GM19452 (cell line): ENCODE data around the gene ANO2.

Experiments
- ATAC-seq: cut with Tn5 transposase; IDR thresholded peaks from one replicate; pipeline ENCODE4 v1.9.1; 2021; ENCODE audit not compliant: unreplicated experiment

Gene ANO2

DNA sequence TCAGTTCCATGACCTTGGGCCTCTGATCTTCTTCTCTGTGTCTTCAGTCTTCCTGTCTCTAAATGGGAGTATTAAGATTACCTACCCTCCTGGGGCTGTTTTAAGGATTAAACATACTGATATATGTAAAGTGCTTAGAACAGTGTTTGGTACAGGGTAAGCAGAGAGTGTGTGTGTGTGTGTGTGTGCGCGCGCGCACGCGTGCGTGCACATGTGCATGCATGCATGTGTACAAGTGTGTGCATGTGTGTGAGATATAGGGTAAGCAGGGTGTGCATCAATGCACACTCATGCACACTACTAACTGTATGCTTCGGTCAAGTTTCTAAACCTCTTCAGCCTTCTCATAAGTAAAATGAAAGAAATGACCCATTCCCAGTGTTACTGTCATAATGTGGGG, 316.6 kb downstream of the ANO2 start:
- no peak for ATAC-seq

DNA sequence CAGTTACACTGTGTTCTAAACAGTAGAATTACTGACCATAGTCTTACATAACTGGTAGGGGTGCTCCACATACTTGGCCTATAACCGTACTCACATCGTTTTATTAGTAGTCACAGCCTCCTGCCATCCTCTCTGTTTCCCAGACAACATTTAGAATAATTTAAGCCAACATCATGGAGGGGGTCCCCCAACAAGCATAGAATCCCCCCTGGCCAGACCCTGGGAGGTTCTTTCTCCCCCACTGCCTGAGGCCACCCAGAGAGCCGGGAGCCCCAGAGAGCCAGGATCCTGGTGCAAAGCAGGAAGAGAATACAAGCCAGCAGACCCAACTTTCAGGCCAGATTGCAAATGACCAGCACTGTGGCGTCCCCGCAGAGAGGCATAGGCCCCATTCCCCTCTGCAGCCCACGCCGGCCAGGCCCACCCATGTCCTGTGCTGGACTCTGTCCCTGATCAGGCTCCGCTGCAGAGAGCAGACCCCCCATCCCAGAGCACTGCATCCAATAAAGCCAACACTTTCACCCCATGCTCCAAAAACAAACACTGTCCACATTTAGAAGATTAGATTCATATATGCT, 317.9 kb downstream of the ANO2 start:
- no peak for ATAC-seq

DNA sequence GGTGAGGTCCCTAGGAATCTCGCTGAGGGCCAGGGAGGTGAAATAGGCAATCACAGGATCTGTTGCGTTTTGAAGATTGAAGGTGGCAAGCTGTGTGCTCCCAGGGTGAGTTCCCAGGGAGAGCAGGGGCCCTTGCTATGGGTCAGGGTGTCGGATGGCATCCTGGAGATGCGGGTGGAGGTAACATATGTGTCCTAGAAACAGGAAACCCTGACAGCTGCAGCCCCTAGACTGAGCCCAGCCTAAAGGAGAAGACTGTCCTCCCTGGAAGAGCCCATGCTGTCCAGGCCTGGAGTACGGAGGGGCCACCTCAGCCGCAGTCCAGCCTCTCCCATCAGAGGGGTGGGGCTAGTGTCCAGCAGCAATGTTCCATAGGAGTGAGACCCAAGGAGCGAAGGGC, 318.9 kb downstream of the ANO2 start:
- no peak for ATAC-seq

DNA sequence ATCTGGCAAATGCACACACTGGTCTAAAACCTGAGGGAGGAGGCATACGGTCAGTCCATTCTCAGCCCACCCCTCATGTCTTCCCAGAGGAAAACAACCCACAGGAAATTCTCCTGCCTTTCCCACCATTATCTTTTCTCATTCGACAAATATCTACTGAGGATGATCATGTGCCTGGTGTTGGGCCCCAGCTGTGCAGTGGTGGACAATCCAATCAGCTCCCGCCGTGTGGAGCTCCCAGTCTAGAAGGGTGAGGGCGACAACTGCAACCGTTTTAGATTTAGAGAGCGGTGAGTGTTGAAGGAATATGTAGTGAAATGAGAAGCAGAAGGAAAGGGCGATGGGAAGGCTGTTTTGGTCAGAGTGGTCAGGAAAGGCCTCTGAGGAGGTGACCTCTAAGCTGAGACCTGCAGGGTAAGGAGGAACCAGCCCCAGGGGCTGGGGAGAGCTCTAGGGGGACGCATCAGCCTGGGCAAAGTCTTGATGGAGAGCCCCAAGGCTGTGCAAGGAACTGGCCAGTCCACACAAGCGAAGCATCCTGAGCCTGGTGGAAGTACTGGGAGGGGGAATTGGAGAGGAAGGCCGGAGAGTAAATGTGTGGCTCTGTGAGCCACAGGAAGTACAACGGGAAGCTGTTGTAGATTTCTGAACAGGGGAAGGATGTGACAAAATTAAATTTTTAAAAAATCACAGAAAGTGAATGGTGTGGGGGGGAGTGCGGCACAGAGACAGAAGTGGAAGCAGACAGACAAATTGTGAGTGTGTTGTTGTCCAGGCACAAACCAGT, 320.4 kb downstream of the ANO2 start:
- no peak for ATAC-seq

DNA sequence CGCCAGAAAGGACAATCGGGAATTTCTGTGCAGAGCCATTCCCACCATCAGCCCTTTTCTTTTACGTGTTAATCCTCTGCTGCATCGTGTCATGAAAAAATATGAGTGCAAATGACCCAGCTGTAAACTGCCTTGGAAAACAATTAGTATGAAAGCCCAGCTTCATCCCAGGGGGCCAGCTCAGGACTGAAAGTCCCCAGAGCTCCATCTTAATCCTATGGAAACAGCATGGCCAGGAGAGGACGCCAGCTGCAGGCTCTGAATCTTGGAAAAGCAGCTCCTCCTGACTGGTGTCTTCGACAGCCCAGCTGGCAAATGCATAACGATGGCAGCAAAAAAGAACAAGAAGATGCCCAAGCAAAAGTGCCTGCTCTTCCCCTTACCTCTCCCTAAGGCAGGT, 321.6 kb downstream of the ANO2 start:
- no peak for ATAC-seq

DNA sequence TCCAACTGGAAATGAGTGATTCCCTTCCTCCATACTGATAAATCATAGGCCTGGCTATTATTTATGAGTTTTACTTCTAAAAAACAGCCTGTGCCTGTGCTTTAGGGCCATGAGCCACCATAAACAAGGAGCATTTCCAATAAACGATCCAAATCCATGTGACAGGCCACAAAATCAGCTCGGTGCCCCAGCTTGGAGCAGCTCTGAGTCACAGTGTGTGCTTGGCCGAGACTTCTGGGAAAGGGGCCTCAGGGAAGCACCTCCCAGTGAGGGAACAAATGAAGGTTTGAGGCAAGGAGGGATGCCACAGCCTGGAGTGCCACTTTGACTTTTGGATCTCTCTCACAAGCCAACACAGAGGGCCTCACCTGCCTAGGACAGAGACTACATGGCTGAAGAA, 322.8 kb downstream of the ANO2 start:
- ATAC-seq = no peak

DNA sequence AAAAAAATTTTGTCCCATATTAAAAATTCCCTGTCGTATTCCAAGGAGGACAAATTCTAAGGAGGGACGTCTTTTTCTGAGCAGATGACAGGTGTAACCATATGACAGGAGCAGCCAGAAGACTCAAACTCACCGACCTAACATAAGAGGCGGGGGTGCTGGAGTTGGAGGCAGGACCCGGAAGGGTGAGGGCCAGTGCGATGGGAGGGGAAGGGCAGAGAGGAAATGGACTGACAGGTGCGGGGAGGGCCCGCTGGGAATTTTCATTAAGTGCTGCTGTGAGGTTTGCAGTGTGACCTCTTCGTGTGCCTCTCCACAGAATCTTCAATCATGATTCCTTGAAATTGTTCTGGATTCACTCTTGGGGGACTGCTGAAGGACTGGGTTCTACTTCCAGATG, 323.7 kb downstream of the ANO2 start:
- no peak for ATAC-seq

DNA sequence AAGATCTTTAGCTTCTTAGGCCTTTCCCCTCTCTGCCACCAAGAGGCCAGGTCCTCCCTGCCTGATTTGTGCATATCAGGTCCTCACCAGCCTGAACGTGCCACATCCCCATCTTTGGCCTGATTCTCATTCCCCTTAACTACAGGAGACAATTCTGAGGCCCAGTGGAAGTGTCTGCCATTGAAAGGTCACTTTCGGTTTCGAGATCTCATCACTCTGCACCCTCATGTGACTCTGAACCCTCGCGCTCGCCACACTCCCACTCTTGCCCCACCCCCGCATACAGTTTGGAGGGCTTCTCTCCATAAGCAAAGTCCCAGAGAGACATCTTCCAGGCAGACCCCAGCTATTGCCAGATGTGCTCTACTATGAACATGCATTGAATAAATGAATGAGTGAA, 324.2 kb downstream of the ANO2 start:
- ATAC-seq = no peak

DNA sequence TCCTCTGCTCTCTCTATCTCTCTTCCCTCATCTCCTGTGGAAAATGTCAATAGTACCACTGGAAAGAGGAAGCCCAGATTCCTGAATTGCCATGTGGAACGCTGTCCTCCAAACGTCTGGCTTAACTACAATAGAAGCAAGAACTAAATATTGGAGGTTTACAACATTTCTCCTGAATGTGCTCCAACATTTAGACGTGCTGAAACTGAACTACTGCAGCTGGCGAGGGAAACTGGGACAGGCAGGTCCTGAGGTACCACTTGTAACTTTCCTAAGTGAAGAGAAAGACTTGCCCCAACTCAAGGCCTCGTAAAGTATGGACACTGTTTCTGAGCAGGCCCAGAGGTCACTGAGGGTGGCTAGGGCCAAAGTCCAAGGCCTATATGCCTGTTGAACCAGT, 325.4 kb downstream of the ANO2 start:
- no peak for ATAC-seq

DNA sequence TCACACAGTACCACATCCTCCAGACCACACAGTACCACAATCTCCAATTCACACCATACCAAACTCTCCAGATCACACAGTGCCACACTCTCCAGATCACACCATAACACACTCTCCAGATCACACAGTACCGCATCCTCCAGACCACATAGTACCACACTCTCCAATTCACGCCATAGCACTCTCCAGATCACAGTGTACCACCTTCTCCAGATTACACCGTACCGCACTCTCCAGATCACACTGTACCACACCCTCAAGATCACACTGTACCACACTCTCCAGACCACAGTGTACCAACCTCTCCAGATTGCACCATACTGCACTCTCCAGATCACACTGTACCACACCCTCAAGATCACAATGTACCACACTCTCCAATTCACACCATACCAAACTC, 328.2 kb downstream of the ANO2 start:
- no peak for ATAC-seq

DNA sequence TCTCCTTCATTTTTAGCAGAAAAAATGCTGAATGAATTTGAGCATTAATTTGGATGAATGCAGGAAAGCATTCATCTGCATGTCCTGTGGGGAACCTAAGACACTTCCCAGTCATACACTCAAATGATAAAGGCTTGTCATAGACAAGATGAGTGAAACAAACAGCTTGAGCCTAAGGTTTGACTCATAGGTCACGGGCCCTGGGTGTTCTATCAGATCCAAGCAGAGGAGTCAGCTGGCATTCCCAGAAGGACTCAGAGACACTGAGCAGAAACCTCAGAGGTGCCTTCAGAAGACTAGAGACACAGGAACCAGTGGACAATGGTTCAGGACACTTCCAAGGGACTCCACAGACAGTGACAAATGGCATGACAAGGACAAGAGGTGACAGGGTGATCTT, 329.3 kb downstream of the ANO2 start:
- ATAC-seq = no peak

DNA sequence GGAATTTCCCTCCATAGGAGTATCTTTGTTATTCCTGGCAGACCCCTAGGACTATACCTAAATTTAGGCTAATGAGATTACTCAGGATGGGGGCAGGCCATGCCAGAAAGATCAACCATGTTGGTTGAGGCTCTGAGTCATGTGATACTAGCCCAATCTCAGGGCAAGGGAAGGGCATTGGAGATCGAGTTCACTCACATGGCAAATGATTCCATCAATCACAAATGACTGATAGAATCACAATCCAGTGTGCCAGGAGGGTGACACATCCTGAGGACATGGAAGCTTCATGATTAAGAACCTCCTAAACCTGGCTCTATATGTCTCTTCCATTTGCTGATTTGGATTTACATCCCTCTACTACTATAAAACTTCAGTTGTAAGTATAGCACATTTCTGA, 330.8 kb downstream of the ANO2 start:
- ATAC-seq = no peak

DNA sequence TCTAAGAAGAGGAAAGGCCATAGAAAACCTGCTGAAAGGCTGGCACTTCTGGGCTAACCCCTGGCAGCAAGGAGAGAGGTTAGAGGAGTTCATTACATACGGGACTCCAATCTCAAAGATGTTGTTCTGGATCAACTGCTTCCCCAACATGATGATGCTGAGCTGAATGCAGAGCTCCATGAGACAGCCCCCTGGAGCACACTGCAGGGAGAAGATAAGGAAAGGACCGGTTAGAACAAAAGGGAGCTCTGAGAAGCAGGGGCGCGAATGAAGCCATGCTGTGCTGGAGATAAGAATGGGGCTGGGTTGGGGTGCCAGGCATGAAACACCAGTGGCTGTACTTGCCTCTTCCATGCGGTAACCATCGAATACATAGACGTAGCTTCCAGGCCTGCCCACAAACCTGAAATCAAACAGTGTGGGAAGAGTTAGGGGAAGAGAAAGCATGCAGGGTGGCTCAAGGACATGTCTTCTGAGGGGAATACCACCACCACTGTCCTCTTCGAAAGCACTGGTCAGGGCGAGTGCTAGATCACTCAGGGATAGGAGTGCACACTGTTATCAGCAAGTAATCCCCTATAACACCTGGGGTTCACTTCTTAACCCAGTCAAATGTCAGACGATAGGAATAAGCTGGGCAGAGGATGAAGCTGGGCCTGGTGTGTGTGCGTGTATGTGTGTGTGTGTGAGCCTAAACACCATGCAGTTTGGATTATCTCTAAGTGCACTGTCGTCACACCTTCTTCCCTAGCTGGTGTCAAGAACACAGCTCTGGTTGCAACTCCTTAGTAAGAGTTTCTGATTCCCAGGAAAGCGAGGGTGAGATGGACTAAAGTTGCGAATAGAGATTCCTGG, 332.3 kb downstream of the ANO2 start:
- ATAC-seq = no peak

DNA sequence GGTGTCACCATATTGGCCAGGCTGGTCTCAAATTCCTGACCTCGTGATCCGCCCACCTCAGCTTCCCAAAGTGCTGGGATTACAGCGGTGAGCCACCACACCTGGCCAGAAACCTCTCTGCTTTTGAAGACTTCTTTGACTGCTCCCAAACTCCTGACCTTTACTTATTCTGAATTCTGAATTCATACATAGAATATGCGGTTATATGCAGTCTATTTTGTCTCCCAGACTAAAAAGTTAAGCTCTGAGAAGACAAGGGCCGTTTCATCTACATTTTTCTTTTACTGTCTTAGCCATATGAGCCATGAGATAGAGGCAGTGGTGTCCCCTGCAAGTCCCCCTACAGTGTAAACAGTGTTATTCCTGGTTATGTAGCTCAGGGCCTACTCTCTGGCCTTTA, 333.9 kb downstream of the ANO2 start:
- no peak for ATAC-seq

DNA sequence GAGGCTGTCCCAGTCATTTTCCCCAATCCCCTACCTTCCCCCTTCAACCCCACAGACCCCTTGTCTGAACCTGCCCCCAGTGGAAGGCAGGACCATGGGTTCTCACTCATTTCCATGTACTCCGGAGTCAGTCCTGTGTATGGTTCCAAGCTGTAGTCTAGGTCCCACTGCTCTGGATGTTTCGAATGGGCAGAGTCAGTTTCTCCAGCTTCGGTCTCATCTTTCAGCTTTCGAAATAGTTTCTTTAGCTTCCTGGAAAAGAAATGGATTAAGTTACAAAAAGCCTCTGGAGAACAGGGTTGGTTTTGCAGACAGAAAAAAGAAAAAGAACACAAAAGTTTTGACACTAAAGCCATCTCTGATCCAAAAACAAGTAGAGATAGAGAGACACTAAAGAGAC, 345.7 kb downstream of the ANO2 start:
- ATAC-seq = no peak

DNA sequence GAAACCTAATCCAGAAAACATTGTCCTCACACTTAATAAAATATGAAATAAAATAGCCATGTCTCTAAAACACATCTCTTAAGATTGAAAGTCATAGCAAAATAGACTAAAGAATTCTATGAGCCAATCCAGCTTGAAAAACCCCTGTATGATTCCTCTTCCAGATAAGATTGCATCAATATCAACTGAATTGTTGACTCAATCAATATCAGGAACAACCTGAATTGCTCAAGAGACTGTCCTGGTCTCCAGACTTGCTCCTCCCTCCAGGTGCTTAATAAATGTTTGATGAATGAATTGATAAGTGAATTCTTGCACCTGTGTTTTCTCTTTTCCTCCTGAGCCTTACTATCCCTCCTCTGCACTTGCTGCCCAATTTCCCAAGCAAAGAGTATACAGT, 351.1 kb downstream of the ANO2 start:
- no peak for ATAC-seq

DNA sequence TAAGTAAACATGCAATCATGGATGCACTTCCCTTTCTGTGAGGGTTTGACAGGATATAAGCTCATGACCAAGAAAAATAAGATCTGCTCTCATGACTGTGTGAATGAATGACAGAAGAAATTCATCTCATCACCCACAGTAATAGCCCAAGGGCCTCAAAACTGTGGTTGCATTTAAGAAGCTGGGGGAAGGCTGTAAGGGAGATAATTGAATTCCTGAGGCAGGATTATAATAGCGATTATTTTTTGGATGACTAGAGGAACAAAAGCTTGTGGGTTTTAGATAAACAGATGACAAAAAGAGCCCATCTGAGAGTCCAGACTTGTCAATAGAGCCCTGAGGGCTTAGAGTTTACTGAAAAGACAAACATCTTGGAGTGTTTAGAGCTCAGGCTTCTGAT, 352.0 kb downstream of the ANO2 start:
- ATAC-seq = no peak

DNA sequence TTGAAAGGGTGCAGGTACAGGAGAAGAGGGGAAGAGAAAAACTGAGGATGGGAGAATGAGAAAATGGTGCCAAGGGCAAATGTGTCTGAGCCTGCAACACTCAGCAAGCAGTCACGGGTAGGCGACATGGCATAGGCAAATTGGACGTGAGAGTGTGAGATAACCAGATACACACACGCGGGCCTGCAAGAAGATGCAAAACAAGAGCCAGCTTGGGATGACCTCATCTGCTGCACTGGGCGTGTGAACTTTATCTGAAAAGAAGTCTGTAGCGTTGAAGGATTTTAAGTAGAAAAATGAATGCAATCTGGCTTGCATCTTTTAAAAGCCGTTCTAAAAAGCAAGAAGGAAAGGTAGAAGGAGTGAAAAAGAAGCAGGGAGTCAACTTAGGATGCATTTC, 352.7 kb downstream of the ANO2 start:
- no peak for ATAC-seq

DNA sequence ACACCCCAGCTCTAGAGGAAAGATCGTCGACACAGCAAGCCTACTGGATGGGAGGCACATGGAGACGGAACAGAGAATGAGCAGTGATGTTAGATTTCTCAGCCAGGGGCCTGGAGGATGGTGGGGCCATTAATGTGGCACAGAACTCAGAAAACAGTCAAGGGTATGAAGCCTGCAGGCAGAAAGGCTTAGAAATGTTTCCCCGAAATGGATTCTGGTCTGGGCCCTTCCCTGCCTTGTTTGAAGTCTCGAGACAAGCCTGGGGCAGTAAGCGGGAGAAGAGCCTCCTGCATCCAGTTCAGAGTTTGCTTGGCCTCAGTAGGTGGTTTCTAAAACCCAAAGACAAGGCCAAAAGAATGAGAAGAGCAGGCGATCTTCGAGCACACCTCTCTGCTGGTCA, 354.7 kb downstream of the ANO2 start:
- no peak for ATAC-seq

DNA sequence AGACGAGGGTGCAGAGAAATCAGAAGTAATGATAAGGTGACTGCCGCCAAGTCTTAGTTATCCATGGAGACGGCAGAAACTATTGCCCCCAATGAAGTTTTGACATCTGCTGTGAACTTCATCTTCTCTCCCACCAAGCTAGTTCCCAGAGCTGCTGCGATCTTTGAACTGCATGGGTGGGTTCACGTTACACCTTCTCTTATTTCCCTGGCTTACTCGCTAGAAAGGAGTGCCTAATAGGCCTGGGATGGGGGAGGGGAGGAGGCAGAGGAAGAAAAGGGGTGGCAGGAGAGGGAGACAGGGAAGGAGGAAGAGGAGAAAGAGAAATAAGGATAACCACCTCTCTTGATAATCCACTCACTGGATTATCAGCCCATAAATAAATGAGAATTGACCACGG, 356.0 kb downstream of the ANO2 start:
- no peak for ATAC-seq

DNA sequence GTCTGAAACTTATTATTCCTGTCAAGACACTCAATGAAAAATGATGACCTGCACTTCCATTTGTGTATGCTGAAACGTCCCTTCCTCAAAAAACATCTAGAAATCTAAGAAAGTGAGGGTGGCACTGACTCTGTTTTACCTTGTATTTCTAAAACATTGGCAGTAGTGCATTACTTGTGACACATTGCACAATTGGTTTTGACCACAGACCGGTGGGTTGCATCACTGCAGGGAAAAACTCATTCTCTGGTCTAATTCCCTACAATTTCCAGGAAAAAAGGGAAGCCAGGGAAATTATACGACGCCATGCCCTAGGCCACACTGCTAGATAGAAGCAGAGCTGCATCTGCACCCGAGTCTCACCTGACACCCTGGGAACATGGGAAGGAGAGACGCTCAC, 356.5 kb downstream of the ANO2 start:
- no peak for ATAC-seq

DNA sequence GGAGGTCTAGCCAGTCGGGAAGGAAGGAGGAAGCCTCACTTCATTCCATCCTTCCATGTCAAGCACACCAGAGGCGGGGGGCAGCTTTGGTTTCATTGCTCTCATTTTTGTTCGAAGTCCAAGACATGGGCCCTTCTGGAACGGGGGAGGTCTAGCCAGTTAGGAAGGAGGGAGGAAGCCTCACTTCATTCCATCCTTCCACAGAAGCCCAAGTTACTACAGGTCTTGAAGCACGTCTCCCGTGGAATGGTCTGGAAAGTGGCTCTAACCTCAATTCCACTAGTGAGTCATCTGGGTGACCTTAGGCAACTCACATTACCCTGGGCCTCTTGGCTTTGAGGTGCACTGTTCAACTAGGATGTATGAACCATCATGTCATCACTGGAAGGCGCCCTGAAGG, 356.9 kb downstream of the ANO2 start:
- no peak for ATAC-seq
